Left forelimb (tissue), 1 donor: ENCODE measurements around the gene CPA2.
A peak's percentile ranks its signal among the peaks of the same experiment; 100 is the strongest.

Experiments
- DNase-seq: peaks from one replicate; pipeline ENCODE4 v3.0.0-alpha.2; 2018; ENCODE audit warnings: low spot score

CPA2 gene

DNA sequence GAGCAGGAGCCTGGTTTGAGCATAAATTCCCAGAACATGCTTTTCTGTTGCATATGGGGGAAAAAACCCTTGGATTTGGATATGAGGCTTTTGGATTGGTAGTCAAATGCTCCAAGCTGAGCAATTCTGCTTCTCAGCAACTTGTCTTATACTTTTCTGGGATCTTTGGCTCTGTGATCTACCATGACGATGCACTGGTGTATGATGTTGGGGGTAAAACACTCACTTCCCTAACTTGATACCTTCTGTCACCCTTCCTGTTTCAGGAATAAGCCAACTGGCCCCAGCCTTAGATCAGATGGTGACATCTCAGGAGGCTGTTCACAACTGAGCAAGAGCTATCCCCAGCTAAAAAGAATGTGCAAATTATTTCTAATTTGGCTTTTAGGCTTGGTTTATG is 13.2 kb downstream of the CPA2 start:
- DNase-seq: no peak

DNA sequence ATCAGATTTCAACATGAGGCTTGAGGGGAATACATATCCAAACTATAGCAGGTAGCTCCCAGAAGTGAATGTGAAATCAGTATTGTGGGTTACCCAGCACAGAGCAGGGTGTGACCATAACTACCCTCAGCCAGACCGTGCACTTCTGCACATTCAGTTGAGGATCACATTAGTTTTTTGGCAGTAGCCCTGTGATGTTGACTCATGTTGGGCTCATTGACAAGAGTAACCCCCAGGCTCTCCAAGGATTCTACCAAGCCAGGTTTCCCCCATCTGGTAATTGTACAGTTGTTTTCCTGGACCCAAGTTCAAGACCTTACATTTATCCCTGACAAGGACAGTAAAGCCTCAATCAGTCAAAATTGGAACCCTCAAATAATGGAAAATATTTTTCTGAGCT is 14.6 kb downstream of the CPA2 start:
- peak; percentile 76 for DNase-seq

DNA sequence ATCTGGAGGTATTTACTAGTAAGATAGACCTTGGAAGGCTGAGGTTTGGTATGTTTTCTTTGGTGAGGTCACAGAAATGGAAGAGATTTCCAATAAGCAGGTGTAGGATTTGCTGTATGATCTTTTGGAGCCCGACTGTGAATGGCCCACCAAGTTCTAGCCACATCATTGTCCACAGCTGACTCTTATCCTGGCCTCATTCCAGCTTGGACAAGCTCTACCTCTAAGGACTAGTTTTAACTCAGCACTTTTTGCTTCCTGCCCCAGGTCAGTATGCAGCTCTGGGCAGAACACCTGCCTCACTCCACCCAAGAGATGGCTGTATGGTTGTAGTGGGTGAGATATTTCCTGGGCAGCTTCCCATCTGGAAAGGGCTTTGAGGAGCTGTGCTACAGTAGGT is 20.2 kb downstream of the CPA2 start:
- no peak for DNase-seq

DNA sequence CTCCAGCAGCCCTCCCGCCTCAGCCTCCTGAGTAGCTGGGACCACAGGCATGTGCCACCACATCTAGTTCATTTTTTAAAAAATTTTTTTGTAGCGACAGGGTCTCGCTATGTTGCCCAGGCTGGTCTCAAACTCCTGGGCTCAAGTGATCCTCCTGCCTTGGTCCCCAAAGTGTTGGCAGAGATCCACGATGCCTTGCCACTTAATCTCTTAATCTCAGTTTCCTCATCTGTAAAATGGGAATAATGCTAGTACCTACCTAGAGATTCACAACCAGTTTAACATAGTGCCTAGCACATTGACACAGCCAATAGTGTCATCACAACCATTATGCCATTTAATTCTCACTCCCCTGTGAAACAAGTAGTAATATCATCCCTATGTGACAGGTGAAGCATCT is 21.5 kb downstream of the CPA2 start:
- no peak for DNase-seq

DNA sequence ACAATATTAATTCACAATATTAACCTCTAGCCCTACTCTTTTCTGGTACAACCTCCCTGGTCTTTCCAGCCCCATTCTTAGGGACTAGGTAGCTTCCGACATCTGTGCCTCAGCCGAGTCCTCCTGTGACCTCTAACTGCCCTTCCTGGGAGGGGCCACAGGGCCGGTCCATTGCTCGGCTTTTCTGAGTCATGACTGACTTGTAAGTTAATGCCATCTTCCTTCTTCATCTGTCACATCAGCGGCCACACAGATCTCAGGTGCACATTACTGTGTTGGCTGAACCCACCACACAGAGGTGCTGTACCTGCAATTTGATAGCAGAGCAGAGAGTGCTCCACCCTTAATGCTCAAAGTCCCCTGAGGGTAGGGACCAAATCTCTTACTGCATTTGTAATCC is 22.2 kb downstream of the CPA2 start:
- DNase-seq: no peak

DNA sequence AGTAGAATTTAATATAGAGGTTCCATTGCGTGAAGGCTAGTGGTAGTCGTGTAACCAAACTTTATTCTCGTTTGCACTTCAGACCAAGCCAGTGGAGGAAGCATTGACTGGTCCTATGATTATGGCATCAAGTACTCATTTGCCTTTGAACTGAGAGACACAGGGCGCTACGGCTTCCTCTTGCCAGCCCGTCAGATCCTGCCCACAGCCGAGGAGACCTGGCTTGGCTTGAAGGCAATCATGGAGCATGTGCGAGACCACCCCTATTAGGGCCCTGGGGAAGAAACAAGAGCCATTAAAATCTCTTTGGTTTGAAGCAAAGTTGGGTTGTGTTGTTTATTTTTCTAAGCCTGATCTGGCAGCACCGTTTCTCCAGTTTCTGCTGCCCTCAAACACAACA is 22.8 kb downstream of the CPA2 start:
- DNase-seq: no peak

DNA sequence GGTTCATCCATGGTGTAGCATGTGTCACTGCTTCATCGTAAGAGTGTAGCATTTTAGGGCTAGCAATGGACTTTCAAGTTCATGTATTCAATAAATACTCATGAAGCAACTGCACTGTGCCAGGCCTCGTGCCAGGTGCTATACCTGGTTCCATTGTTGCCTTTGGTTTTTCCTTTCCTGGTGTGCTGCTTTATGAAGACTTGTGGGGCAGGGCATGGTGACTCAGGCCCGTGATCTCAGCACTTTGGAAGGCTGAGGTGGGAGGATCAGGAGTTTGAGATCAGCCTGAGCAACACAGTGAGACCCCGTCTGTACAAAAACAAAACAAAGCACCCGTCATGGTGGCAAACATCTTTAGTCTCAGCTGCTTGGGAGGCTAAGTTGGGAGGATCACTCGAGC is 24.1 kb downstream of the CPA2 start:
- no peak for DNase-seq

DNA sequence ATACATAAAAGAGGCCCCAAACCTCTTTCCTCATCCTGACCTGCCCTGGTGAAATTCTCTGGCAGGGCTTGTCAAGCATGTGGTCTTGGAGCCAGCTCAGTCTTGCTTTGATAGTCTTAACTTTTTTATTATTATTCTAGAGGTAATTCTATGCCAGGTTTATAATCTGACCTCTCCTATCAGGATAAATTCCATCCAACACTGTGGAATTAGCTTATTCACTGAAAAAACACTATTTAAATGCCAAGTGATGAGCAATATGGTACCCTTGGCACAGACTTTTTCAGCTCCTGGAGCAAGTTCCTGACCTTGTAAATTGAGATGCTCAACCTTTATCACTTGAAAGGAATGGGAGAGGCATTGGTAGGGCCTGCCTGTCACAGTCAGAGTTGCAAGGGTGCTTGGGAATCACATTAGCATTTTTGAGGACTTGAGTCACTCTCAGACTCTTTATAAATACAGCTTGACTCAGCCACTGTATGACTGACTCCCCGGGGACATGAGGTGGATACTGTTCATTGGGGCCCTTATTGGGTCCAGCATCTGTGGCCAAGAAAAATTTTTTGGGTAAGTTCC is 26.1 kb downstream of the CPA2 start, which contains the start of gene CPA4:
Gene CPA4 (plus strand): TSS at position 480 of the 576 bp plus-strand sequence. CDS start 20 bp downstream, at position 500.
- DNase-seq: no peak

DNA sequence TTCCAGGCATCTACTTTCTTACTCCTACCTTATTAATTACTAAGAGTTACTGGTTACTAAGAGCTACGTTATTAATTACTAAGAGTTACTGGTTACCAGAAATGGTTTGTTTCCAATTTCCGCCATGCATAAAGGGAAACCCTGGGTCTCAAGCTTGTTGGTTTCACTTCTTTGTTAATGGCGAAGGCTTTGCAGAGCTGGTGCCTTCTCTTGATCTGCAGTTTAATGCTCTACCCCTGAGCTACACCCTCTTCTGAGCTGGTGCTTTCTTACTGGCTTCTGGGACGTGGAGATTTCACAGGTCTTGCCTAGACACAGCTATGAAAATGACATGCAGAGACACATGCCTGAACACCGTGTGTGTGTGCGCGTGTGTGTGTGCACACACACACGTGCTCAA is 26.9 kb downstream of the CPA2 start:
- no peak for DNase-seq

DNA sequence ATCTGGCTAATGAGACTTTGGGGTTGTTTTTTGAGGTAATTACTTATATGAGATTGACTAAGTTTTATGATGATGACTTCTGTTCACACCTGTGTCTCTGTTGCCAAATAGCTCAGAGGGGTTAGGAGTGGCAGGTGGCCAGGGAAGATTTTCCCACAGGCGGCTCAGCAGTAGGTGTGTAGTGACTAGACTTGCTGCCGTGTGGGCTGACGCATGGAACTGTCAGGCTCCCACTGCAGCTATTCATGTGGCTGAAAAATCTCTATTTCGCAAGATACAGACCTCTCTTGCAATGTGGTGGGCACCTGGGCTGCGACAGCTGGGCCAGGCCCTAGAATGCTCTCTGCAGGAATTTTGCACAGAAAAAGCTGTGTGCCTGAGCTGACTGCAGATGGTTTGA is 27.7 kb downstream of the CPA2 start:
- DNase-seq: no peak

DNA sequence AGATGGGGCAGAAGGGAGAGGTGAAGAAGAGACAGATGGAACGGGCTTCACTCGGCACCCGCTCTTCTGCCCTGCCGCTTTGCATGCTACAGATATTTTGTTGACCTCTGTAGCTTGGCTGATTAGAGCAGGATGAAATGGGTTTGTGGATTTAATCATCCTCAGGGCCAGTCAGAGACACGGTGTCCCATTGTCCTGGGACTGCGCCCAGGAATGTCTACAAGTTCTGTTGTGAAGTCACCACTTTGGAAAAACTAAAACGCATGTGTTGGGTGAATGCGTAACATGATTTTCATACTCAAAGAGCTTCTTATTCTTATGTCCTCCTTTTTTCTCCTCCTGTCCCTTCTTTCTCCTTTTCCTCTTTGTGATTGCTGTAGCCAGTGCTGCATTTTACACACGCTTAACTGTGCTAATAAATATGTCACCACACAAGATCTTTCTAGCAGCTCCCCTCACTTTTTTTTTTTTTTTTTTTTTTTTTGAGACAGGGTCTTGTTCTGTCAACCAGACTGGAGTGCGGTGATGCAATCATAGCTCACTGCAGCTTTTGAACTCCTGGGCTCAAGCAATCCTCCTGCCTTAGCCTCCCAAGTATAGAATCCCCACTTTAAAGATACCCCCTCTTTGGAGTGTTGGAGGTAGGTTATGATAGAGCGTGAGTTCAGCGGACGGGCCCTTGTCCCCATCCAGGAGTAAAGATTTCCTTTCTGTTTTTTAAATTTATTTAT is 29.7 kb downstream of the CPA2 start:
- DNase-seq: no peak

DNA sequence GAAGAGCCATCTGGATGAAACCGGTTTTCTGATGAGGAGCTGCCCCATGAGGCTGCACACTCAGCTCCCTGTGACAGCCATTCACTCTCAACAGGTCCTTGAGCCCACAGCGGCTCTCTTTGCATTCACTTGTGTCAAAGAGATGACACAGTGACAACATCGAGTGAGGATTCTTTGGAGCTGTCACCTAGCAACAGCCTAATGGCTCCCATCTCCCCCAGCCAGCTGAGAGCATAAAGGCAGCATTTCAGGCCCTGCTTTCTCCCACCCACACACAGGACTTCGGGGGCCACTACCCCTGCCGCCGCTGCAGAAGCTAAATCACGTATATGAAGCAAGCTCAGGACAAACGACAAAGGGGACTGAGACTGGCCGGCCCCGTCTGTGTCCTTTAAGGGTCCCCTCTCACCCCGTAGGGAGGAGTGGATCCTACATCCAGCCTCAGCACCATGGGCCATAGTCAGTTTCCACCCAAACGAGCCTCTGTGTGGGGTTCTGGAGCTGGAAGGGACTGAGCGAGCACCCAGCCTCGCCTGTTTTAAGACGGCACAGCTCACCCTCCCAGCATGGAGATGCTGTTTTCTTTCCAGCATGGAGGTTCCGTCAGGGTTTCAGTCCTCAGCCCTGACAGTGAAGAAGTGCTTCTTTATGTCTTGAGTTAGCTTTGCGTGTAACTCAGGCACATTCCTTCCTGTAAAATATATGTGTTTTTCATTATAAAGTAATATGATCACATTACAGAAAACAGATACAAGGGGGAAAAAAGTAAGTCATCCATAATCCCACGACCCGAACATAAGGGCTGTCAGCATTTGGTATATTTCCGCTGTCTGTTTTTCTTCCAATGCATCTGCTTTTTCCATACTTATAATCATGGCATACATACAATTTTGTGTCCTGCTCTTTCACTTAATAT is 31.2 kb downstream of the CPA2 start:
- no peak for DNase-seq

DNA sequence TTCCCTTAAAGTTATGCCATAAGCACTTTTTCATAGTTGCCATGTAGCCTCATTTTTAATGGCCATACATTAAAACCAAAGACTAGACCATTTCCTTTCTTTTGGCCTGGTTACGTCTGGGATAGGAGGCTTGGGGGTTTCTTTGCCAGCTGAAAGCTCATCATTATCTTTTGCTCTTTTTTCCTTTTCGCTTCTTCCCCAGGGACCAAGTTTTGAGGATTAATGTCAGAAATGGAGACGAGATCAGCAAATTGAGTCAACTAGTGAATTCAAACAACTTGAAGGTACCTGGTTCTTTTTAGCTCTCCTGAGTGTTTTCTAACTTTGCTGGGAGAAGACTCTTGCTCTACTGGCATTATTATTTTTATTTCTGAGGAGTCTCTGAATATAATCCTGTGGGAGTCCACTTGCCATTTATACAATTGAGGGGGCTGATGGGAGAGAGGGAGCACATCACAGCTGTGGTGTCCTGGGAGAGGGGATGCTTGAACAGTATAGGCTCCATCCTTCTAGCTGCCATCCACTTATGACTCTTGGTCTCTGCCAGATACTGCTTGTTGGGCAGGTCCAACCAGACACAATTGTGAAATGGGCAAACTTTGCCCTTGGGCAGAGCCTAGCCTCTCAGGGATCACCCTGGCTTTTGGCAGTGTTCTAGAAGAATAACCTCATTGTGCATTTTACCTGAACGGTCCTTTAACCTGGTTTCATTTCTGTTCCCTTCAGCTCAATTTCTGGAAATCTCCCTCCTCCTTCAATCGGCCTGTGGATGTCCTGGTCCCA is 32.1 kb downstream of the CPA2 start:
- DNase-seq: no peak

DNA sequence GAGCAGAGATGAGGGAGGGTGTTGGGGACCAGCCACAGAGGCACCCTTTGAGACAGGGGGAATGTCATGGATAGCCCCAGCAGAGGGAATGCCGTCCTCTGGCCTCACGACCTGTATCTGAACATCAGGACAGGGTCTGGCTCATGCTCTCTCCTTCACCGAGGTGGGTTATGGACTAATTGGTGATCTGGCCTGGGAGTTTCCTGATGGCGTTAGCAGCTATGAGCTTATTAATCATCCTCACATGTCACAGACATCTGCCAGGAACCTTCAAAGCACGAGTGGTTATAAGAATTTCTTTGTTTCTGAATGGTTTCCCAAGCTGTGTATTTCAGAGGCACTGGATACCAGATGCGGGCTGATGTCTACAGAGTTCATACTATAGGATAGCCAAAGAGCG is 33.2 kb downstream of the CPA2 start:
- DNase-seq: no peak

DNA sequence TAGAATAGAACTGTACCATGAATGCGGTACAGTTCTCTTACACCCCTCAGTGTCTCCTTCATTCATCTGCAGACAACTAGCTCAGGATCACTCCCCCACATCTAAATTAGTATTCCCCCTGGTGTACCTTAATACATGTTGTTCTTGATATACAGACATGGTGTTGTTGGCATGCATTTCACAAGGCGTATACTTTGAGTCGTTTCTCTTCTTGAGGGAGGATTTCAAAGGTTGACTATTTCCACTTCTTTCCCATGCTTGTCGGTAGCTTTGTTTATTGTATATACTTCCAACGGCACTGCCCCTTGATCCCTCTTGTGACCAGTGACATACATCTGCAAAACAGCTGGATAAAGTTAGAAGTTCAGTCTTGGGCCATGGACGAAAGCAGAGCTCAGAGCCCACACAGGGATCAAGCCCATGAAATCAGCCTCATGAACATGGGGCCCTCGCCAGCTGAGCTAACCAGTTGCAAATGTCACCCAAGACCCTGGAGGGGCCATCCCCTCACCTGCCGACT is 34.9 kb downstream of the CPA2 start:
- no peak for DNase-seq

DNA sequence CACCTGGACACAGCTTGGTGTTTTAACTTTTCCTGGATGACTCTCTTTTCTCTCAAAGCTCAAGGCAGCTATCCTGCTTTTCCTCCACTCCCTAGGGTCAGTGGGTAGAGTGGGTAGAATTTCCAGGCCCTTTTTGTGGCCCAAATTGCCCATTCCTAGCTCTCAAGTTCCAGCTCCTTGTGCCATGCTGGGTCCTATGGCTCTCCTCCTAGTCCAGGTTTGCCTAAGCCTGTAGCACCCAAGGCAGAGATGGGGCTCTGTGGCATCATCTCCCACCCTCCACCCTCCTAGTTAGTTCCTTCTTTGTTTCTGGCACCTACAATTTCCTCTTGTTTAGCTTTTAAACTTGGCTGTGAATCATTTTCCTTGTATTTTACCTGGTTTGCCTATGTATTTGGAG is 36.0 kb downstream of the CPA2 start:
- no peak for DNase-seq

DNA sequence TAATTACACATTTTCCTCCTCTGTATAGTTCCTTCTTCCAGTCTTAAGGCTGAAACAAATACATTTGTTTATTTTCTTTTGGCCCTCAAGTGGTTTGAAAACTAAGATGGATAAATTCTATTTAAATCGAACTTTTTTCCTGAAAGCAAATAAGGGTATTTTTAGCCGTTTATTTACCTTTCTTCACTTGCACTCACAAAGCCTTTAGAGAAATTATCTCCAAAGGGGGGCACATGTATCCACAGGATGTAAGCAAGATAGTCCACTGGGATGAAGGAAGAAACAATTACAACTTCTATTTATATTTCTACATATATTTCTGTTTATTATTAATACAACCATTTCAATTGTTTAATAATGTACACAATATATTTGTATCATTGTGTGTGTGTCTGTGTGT is 36.5 kb downstream of the CPA2 start:
- DNase-seq: no peak

DNA sequence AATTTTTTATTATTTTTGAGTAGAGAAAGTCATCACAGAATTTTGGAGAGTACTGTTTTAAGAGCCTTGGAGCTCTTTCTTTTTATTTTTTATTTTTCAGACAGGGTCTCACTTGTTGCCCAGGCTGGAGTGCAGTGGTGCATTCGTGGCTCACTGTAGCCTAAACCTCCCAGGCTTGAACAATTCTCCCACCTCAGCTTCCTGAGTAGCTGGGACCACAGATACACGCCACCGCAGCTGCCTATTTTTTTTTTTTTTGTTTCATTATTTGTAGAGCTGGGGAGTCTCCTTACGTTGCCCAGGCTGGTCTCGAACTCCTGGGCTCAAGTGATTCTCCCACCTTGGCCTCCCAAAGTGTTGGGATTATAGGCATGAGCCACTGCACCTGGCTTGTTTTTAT is 36.9 kb downstream of the CPA2 start:
- DNase-seq: no peak

DNA sequence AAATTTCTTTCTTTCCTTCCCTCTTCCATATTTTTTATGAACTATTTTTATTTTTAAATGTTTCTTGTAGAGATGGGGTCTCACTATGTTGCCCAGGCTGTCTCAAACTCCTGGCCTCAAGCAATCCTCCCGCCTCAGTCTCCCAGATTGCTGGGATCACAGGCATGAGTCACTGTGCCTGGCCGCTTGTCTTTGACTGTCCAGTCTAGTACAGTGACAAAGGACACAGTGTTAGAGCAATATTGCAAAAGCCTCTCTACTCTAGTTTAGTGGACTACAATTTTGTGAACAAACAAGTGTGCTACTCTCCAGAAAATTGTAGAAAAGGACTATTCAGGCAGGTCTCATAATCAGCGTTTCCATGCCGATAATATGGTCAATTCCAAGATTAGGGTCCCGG is 37.3 kb downstream of the CPA2 start:
- no peak for DNase-seq

DNA sequence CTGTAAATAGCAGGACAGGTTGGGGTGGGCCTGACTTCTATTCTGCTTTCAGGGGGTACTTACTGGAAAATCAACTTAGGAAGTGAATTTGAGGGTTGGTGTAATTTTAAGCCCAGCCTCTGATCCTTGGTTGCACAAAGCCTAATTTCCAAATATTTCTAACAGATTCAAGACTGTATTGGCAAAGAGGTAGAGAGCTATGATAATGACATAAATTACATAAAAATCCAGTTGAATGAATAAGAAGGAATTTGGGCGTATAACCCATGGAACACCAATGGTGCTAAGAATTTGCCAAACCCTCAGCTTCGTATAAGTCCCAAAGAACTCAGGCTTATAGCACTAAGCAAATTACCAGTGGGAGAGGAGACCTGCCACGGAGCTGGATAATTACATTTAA is 38.2 kb downstream of the CPA2 start:
- DNase-seq: no peak

DNA sequence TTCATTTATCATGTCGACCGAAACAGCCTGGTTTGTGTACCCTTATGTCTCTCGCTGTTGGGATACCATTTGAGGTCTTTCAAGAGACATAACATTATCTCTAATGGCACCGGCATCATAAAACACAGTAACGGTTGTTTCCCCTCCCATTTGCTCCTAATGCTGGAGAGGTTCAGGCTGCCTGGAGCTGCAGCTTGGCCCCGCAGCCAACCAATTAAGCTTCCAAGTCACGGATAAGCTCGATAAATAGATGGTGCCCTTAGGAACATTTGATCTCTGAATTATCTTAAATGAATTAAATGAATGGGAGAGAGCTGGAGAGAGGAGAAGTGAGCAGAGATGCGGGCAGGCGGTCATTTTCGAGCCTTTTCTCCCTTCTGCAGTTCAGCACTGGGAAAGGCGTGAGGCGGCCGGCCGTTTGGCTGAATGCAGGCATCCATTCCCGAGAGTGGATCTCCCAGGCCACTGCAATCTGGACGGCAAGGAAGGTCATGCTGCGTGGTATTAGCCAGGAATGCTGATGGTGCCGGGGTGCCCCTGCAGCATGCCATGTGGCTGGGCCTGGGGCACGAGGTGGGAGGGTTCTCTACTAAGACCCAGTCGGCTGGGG is 38.9 kb downstream of the CPA2 start:
- DNase-seq: no peak

DNA sequence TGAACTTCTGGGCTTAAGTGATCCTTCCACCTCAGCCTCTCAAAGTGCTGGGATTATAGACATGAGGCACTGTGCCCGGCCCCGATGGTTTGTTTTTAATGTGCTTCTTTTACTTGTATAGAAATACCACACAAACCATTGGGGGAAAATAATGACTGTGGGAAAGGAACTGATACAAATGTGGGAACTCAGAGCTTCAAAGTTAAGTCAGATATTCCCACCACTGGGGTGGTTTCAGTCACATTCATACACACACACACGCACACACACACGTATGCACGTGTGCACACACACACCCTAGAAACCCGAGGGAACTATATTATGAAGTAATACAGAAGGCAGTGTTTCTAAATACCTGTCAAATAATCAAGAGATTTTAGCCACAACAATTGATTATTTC is 43.3 kb downstream of the CPA2 start:
- no peak for DNase-seq
